CD8-positive, alpha-beta memory T cell (primary cell): ENCODE results near the gene RAD23B. TPM values are rescaled to one million over a fixed set of nuclear protein-coding genes. Genes with fewer than 3 reads are reported as not detected.

Experiments
- CTCF ChIA-PET: fragments of 350-600 bp; sonication (Branson Sonifier 250); formaldehyde crosslinking; loops from one replicate; lab custom pipeline; 2021; ENCODE audit warnings: antibody characterized with exemption; lab: Charles Lee
- POLR2A ChIA-PET: fragments of 350-600 bp; sonication (Branson Sonifier 250); formaldehyde crosslinking; loops from one replicate; lab custom pipeline; 2021; ENCODE audit warnings: antibody characterized with exemption; lab: Charles Lee
- DNase-seq, 5 donors: peaks; one replicate each; pipeline versions ENCODE4 v3.0.0 to v3.0.0-alpha.2; 2020 to 2022; ENCODE audit warnings: mixed read lengths in 1 of 5
- H3K27ac ChIP-seq: one replicate; pipeline ENCODE4 v1.7.0; 2013; ENCODE audit warnings: low read depth, mild to moderate bottlenecking, low read length, moderate library complexity
- H3K27me3 ChIP-seq: 2 replicates; pipeline ENCODE4 v1.7.0; 2013; ENCODE audit warnings: low read length, mild to moderate bottlenecking; ENCODE audit not compliant: insufficient read depth, poor library complexity, severe bottlenecking
- H3K36me3 ChIP-seq: 2 replicates; pipeline ENCODE4 v1.7.0; 2013; ENCODE audit warnings: mild to moderate bottlenecking, low read length, moderate library complexity; ENCODE audit not compliant: insufficient read depth
- H3K4me1 ChIP-seq: 2 replicates; pipeline ENCODE4 v1.7.0; 2013; ENCODE audit warnings: mild to moderate bottlenecking, low read length, moderate library complexity; ENCODE audit not compliant: insufficient read depth
- H3K4me3 ChIP-seq: 2 replicates; pipeline ENCODE4 v1.7.0; 2013; ENCODE audit warnings: mild to moderate bottlenecking, low read length
- H3K9me3 ChIP-seq: 2 replicates; pipeline ENCODE4 v1.7.0; 2013; ENCODE audit warnings: mild to moderate bottlenecking, low read length
- H3K27ac Mint-ChIP-seq, 8 donors: one replicate each; pipeline ENCODE4 v1.8.0; 2020 to 2021; ENCODE audit warnings: mixed read lengths in 8 of 8, mild to moderate bottlenecking in 6 of 8, inconsistent platforms in 3 of 8, moderate library complexity in 3 of 8
- H3K27me3 Mint-ChIP-seq, 2 donors: one replicate each; pipeline ENCODE4 v1.8.0; 2020 to 2021; ENCODE audit warnings: mixed read lengths in 2 of 2, mild to moderate bottlenecking in 1 of 2, moderate library complexity in 1 of 2
- H3K36me3 Mint-ChIP-seq, 3 donors: one replicate each; pipeline ENCODE4 v1.8.0; 2020 to 2021; ENCODE audit warnings: mixed read lengths in 3 of 3, inconsistent platforms in 1 of 3, mild to moderate bottlenecking in 1 of 3
- H3K4me1 Mint-ChIP-seq, 3 donors: one replicate each; pipeline ENCODE4 v1.8.0; 2020 to 2021; ENCODE audit warnings: mixed read lengths in 3 of 3, inconsistent platforms in 1 of 3, mild to moderate bottlenecking in 1 of 3
- H3K4me3 Mint-ChIP-seq, 7 donors: one replicate each; pipeline ENCODE4 v1.8.0; 2020 to 2021; ENCODE audit warnings: mixed read lengths in 7 of 7, mild to moderate bottlenecking in 6 of 7, moderate library complexity in 4 of 7, inconsistent platforms in 2 of 7
- H3K9me3 Mint-ChIP-seq, 5 donors: one replicate each; pipeline ENCODE4 v1.8.0; 2020 to 2022; ENCODE audit warnings: mixed read lengths in 5 of 5, mild to moderate bottlenecking in 3 of 5, moderate library complexity in 2 of 5, inconsistent platforms in 1 of 5
- polyA plus RNA-seq: library from polyadenylated mRNA; unstranded; fragments of 300-500 nt; fragmentation: Illumina TruSeq; gene quantifications from one replicate; pipeline ENCODE4 v1.2.3, GENCODE V29; 2021
- total RNA-seq, 2 experiments: library from RNA; stranded (reverse); gene quantifications; one replicate each; pipeline ENCODE4 v1.2.3, GENCODE V29; 2021

The RAD23B gene
- total and polyA plus RNA-seq, 3 experiments from 2014 or later, result 12.1 to 150 (median 146) TPM

DNA sequence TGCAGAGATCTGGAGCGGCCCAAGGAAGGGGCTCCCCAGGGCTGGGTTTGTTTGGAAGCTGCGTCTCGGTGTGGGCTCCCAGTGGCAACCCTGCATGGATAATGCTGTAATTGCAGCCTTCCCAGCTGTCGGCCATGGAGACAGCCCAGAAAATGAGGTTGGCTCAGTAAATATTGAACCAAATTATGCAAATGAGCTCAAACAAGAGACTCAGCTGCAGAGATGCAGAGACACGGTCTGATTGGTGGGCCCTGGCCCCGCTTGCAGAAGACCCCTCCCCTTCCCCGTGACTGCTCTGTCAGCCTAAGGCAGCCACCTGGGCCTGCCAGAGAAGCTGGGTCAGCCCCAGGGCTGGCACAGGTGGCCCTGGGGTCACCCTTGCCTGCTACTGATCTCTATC is 75.9 kb downstream of the RAD23B start:
- Mint-ChIP-seq H3K4me1 (no peaks in the 10 kb centered on the region), H3K9me3 (peaks cover 0 to 2% (median 0%) of the 10 kb centered on the region in 5 donors), H3K36me3 (no peaks in the 10 kb centered on the region), H3K4me3 (no peak overlapping the region), H3K27ac (no peak overlapping the region), H3K27me3 (peaks cover 7 to 18% of the 10 kb centered on the region in 2 donors)
- Histone ChIP-seq H3K27me3 (no peaks in the 10 kb centered on the region), H3K27ac (no peak overlapping the region), H3K36me3 (no peaks in the 10 kb centered on the region), H3K9me3 (no peaks in the 10 kb centered on the region), H3K4me3 (no peak overlapping the region), H3K4me1 (no peaks in the 10 kb centered on the region)
- POLR2A ChIA-PET, result no interaction called here
- CTCF ChIA-PET, result interaction anchor here (0.5 kb wide), 1 partner anchor 1912 kb away, joined by 3 read pairs; no protein-coding TSS in a partner anchor
- DNase-seq, result no peak

DNA sequence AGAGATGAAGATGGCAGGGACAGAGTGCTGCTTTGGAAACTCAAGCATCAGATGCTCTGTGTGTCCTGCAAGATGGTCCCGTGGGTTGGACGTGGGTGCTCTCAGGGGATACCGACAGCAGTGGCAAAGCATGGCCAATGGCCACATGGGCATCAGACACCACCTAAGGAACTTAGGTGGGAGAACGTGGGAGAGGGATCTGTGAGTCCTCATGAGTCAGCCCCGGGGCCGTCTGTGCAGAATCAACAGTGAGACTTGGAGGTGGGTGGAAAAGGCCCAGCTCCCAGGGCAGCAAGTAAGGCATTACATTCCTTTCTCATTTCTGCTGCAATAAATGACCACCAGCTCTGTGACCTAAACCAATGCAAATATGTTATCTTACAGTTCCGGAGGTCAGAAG is 77.0 kb downstream of the RAD23B start:
- Mint-ChIP-seq H3K4me1 (no peaks in the 10 kb centered on the region), H3K4me3 (no peak overlapping the region), H3K27me3 (peaks cover 7 to 14% of the 10 kb centered on the region in 2 donors), H3K27ac (no peak overlapping the region), H3K9me3 (peaks cover 0 to 2% (median 0%) of the 10 kb centered on the region in 5 donors), H3K36me3 (no peaks in the 10 kb centered on the region)
- Histone ChIP-seq H3K4me1 (no peaks in the 10 kb centered on the region), H3K27me3 (no peaks in the 10 kb centered on the region), H3K36me3 (no peaks in the 10 kb centered on the region), H3K9me3 (no peaks in the 10 kb centered on the region), H3K27ac (no peak overlapping the region), H3K4me3 (no peak overlapping the region)
- ChIA-PET POLR2A (no interaction called here), CTCF (no interaction called here)
- no peak for DNase-seq

DNA sequence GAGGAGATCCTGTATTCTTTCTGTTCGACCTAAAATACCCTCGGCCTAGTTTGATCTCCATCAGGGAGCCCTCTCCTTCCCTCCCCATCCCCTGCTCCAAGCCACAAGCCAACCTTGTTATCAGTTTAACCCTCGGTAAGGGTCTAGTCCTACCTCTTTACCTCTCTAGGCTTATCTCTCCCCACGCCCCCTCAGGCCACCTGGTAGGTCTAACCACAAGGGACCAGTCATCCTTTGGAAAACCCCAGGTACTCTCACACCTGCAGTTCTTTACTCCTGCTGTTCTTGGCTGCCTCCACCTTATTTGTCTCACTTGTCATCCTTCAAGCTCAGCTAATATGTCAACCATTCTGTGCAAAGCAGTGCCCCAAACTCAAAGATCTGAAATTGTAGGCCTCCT is 78.7 kb downstream of the RAD23B start:
- no peak overlapping the region for H3K27ac ChIP-seq
- H3K9me3 ChIP-seq, result no peaks in the 10 kb centered on the region
- Mint-ChIP-seq H3K36me3 (no peaks in the 10 kb centered on the region), H3K9me3 (no peaks in the 10 kb centered on the region), H3K4me3 (no peak overlapping the region), H3K27ac (no peak overlapping the region), H3K27me3 (peaks cover 7% of the 10 kb centered on the region in 2 donors), H3K4me1 (no peaks in the 10 kb centered on the region)
- no peak overlapping the region for H3K4me3 ChIP-seq
- H3K27me3 ChIP-seq, result no peaks in the 10 kb centered on the region
- DNase-seq, result no peak
- POLR2A ChIA-PET, result no interaction called here
- H3K36me3 ChIP-seq, result no peaks in the 10 kb centered on the region
- CTCF ChIA-PET, result interaction anchor here (1.0 kb wide), 1 partner anchor 20 kb away, joined by 4 read pairs; no protein-coding TSS in a partner anchor
- no peaks in the 10 kb centered on the region for H3K4me1 ChIP-seq

DNA sequence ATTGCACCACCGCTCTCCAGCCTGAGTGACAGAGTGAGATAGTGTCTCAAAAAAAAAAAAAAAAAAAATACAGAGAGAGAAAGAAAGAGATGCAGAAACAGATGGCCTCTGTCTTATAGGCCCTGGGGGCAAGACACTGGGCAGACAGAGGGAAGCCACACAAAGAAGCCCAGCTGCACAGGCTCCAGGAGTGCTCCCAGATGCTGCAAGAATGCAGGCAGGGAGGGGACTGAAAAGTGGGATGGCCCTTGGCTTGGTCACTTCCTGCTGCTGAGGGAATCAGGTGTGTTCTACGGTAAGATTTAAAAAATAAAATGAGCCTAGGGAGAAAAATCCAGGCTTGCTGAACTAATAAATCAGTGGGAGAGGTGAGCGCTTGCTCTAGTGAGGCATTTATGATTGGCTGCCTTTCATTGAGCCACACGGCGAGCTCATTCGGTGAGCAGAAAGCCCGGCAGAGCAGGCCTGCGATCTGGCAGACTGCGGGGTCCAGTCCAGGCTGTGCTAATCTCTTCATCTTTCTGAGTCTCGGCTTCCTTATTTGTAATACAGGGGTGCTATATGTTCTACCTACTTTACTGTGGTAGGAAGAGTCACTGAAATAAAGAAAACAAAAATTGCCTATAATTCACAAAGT is 80.6 kb downstream of the RAD23B start:
- Histone ChIP-seq H3K9me3 (no peaks in the 10 kb centered on the region), H3K4me3 (no peak overlapping the region), H3K27ac (no peak overlapping the region), H3K4me1 (no peaks in the 10 kb centered on the region), H3K27me3 (no peaks in the 10 kb centered on the region), H3K36me3 (no peaks in the 10 kb centered on the region)
- DNase-seq, result no peak
- no peak overlapping the region for H3K4me3 Mint-ChIP-seq
- H3K9me3 Mint-ChIP-seq, result no peaks in the 10 kb centered on the region
- no peaks in the 10 kb centered on the region for H3K36me3 Mint-ChIP-seq
- CTCF ChIA-PET, result no interaction called here
- peaks cover 4 to 9% of the 10 kb centered on the region in 2 donors for H3K27me3 Mint-ChIP-seq
- POLR2A ChIA-PET, result no interaction called here
- H3K27ac Mint-ChIP-seq, result no peak overlapping the region
- H3K4me1 Mint-ChIP-seq, result no peaks in the 10 kb centered on the region

DNA sequence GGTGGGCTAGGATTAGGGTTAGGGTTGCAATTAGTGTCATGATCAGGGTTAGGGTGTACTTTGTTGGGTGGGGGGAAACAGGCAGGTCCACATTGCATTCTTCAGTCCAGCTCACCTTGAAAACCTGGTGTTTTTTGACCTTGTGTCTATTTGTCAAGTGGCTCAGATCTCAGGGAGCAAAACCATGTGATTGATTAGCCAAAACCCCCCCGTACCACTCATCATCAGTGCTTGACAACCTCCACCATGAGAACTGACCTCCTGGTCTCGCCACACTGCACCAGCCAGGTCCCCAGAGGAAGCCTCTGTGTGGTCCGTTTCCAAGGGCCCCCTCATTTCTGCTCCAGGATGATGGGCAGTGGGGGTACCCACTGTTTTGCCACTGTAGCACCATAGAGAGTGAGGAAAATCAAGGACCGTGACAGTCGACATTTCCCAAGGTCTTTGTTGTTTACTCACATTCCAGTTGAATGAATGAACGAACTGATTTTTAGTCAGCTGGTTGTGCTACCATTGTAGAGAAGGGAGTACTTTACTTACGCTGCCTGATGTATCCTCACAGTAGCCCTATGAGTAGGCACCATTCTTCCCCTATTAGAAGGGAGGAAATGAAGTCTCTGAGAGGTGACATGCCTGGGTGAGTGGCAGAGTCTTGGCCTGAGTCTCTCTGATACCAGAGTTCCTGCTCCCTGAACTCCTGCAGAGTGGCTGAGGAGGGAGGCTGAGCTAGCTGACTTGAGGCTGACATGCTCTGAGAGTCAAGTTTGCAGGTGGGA is 84.8 kb downstream of the RAD23B start:
- no peaks in the 10 kb centered on the region for H3K4me1 Mint-ChIP-seq
- ChIA-PET POLR2A (no interaction called here), CTCF (interaction anchor here (1.7 kb wide), 1 partner anchor 26 kb away, joined by 4 read pairs; no protein-coding TSS in a partner anchor)
- no peaks in the 10 kb centered on the region for H3K9me3 ChIP-seq
- H3K27ac ChIP-seq, result no peak overlapping the region
- H3K27me3 ChIP-seq, result no peaks in the 10 kb centered on the region
- H3K9me3 Mint-ChIP-seq, result no peaks in the 10 kb centered on the region
- DNase-seq, result no peak
- no peaks in the 10 kb centered on the region for H3K36me3 ChIP-seq
- peaks cover 8 to 16% of the 10 kb centered on the region in 2 donors for H3K27me3 Mint-ChIP-seq
- H3K36me3 Mint-ChIP-seq, result no peaks in the 10 kb centered on the region
- H3K4me3 ChIP-seq, result no peak overlapping the region
- no peaks in the 10 kb centered on the region for H3K4me1 ChIP-seq
- no peak overlapping the region for H3K27ac Mint-ChIP-seq
- H3K4me3 Mint-ChIP-seq, result no peak overlapping the region

DNA sequence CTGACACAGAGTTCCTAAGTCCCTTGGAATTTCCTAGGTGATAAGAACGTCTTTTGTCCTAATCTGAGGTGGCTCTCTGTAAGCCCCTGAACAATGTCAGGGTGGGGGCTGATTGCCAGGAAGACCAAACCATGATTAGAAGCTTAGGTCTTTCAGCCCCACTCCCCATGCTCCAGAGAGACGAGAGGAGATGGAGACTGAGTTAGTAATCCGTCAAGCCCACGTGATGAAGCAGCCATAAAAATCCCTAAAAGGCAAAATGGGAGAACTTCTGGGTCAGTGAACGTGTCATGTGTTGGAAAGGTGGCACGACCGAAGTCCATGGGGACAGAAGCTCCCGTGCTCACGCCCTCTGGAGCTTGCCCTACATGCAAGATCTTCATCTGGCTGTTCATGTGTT is 85.6 kb downstream of the RAD23B start:
- Mint-ChIP-seq H3K4me1 (no peaks in the 10 kb centered on the region), H3K4me3 (no peak overlapping the region), H3K27ac (peak overlapping the region in 1 of 8 donors; percentile 4), H3K27me3 (peaks cover 8 to 16% of the 10 kb centered on the region in 2 donors), H3K36me3 (no peaks in the 10 kb centered on the region), H3K9me3 (no peaks in the 10 kb centered on the region)
- no peaks in the 10 kb centered on the region for H3K9me3 ChIP-seq
- POLR2A ChIA-PET, result no interaction called here
- H3K4me1 ChIP-seq, result no peaks in the 10 kb centered on the region
- no peaks in the 10 kb centered on the region for H3K27me3 ChIP-seq
- H3K27ac ChIP-seq, result no peak overlapping the region
- CTCF ChIA-PET, result interaction anchor here (1.7 kb wide), 1 partner anchor 27 kb away, joined by 4 read pairs; no protein-coding TSS in a partner anchor
- H3K36me3 ChIP-seq, result no peaks in the 10 kb centered on the region
- no peak overlapping the region for H3K4me3 ChIP-seq
- DNase-seq, result no peak

DNA sequence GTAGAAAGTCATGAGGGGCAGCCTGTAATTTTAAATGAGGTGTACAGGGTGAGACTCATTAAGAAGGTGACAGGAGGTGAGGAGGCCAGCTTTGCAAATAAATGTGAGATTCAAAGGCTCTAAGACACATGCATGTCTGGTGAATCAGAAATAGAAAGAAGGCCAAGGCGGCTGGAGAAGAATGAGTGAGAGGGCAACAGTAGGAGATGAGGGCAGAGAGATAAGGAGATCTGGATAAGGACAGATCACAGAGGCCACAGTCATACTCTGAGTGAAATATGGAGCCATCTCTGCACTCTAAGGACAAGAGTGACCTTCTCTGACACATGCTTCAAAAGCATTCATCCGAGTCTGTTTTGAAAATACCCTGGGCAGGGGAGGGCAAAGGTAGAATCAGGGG is 90.7 kb downstream of the RAD23B start:
- H3K27ac Mint-ChIP-seq, result no peak overlapping the region
- ChIA-PET CTCF (no interaction called here), POLR2A (no interaction called here)
- Histone ChIP-seq H3K27me3 (no peaks in the 10 kb centered on the region), H3K27ac (no peak overlapping the region), H3K36me3 (no peaks in the 10 kb centered on the region), H3K9me3 (no peaks in the 10 kb centered on the region), H3K4me3 (no peak overlapping the region), H3K4me1 (no peaks in the 10 kb centered on the region)
- peaks cover 5 to 7% of the 10 kb centered on the region in 2 donors for H3K27me3 Mint-ChIP-seq
- no peak overlapping the region for H3K4me3 Mint-ChIP-seq
- DNase-seq, result no peak
- no peaks in the 10 kb centered on the region for H3K9me3 Mint-ChIP-seq
- H3K4me1 Mint-ChIP-seq, result no peaks in the 10 kb centered on the region
- no peaks in the 10 kb centered on the region for H3K36me3 Mint-ChIP-seq

DNA sequence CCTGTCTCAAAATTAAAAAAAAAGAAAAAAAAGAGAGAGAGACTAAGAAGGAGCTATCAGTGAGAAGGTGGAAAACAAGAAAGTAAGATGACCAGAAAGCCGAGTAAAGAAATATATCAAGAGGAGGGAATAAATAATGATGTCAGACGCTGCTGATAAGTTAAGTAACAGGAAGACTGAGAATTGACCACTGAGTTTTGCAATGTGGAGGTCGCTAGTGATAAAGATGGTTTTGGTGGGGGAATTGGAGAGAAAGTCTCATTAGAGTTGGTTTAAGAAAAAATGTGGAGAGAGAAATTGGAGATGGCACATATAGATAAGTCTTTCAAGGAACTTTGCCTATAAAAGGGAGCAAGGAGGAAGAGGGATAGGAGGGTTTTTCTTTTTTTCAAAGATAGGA is 91.9 kb downstream of the RAD23B start:
- H3K4me3 Mint-ChIP-seq, result no peak overlapping the region
- H3K27me3 Mint-ChIP-seq, result peaks cover 0 to 5% of the 10 kb centered on the region in 2 donors
- no peaks in the 10 kb centered on the region for H3K4me1 ChIP-seq
- H3K9me3 ChIP-seq, result no peaks in the 10 kb centered on the region
- ChIA-PET POLR2A (no interaction called here), CTCF (interaction anchor here (0.5 kb wide), 1 partner anchor 123 kb away, joined by 3 read pairs; no protein-coding TSS in a partner anchor)
- H3K27ac Mint-ChIP-seq, result no peak overlapping the region
- H3K27ac ChIP-seq, result no peak overlapping the region
- H3K4me1 Mint-ChIP-seq, result no peaks in the 10 kb centered on the region
- no peaks in the 10 kb centered on the region for H3K9me3 Mint-ChIP-seq
- H3K4me3 ChIP-seq, result no peak overlapping the region
- H3K36me3 Mint-ChIP-seq, result no peaks in the 10 kb centered on the region
- no peaks in the 10 kb centered on the region for H3K27me3 ChIP-seq
- H3K36me3 ChIP-seq, result no peaks in the 10 kb centered on the region
- no peak for DNase-seq
